RCC 7860 (cell line): ENCODE results near the gene LRRC15.

ENCODE experiments used
- DNase-seq: peaks from one replicate; pipeline ENCODE4 v3.0.0-alpha.2; 2015; ENCODE audit warnings: low spot score
- FAIRE-seq: peaks from 2 replicates; lab custom pipeline; 2012; peaks lifted over from hg19 to GRCh38; lab: Jason Lieb, UNC

Gene LRRC15

GRCh38 chr3:194369522-194370279, at the start of gene LRRC15:
Gene LRRC15 (minus strand): TSS chr3:194369743. CDS start chr3:194361043, 8,700 bp downstream.
- DNase-seq (peak; percentile 16), FAIRE-seq (no peak)

GRCh38 chr3:194418671-194419070, 49.1 kb upstream of the LRRC15 start:
- no peak for DNase-seq
- no peak for FAIRE-seq

- DNase-seq (peak; percentile 40), FAIRE-seq (peak; percentile 64)
These were observed 37.9 kb upstream of the LRRC15 start for GRCh38 chr3:194407423-194407822.

DNA sequence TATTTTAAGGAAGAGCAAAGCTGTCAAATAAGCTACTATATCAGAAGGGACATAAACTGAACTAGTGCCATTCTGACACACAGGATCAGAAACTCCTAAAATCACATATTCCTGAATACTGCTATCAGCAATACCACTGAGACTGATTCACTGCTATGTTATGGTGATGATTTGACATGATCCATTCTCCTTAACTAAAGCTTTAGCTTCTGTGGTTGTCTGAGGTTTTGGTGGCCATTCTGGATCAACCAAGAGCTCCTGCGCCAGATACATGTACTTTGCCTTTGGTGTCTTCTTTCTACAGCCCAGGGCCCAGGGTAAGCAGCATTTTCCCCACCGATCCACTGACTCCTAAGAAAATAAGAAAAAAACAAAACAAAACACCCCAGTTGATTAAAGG, 36.2 kb upstream of the LRRC15 start:
- no peak for DNase-seq
- FAIRE-seq, result no peak

DNA sequence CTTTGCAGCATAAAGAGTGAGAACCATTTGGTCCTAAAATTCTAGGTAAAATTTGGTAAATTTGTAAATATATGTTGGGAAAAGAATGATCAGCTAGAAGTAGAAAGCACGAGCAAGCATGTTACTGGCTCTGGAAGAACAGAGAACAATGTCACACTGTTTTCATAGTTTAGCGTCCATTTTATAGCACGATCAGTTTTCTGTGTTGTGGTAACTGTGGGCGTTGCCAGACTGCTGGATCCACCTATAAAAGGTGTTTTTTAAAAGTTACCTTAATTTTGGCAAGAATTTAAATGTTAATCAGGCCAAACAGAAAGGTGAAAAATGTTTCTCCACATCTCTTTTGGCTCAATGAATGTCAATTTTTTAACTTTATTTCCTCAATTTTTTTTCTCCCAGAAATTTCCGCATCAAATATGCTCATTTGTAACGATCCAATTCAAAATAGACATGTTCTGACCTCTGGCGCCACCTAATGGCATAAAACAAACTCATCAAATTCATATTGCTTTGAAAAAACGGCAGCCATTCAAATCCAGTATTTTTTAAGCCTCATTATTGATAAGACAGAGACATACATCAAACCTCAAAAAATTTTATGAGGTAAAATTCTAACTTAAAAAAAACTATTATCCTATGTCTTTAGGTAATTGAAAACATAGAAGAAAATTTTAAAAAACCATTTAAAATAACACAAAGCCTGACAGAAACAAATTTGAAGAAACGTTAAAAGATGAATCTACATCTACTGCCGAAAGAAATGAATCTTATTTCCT, 35.0 kb upstream of the LRRC15 start:
- FAIRE-seq, result peak; percentile 86
- peak; percentile 26 for DNase-seq

DNA sequence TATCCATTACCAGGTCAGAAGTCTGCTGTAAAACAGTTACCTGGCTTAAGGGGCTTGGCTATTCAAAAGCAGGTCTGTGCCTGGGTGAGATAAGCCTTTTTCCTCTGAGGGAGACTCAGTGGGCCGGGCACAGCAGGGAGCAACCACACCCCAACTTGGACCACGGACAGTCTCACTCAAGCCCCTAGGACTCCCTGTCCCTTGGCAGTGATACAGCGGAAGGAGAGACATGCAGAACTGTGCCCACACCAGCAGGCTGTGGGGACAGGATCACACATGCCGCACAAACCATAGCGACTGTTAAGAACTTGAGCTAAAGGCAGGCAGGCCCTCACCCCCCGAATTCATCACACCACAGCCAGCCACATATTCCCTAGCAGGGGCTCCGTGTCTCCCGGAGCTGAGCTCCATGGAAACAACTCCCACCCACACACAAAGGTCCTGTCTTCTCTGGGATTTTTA, 32.4 kb upstream of the LRRC15 start:
- no peak for FAIRE-seq

DNA sequence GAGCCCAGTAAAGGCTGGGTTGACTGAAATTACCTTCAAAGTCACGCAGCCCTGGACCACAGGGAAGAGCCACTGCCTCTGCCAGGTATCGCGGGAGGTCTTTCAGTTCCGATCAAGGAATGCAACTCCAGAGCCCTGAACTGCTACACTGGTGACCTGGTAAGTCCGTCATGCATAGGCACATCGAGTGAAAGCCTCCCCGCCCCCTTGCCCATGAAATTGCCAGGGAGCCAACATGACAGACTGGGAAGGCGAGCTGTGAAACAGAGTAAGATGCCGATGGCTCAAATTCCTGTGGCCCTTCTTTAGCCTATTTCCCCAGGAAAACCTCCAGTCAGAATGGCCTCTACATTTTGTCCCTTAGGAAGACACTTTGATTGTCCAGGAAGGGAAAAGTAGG, 31.8 kb upstream of the LRRC15 start:
- no peak for DNase-seq
- FAIRE-seq, result no peak

More for the DNA sequence above, 32.4 kb upstream of the LRRC15 start:
- DNase-seq, result no peak

GRCh38 chr3:194399874-194400411, 30.4 kb upstream of the LRRC15 start:
- DNase-seq (no peak), FAIRE-seq (no peak)

DNA sequence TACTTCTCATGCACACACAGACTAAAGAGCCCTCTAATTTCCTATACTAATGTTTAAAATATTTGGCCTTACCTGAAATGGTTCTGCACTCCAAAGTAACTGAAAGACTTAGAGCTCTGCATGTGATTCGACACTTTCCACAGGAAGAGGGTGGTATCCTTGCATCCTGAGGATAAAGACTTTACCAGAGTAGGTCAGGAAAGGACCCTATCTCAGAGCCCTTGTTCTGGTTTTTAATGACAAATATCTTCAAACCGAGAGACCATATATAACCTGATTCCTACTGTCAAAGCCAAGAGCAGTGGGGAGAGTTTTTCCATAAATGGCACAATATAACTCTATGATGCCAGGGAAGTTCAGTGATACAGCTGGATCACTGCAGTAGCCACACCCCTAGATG, 29.6 kb upstream of the LRRC15 start, which contains the start of gene GP5:
GP5 (minus strand) TSS at position 101 of the 400 bp plus-strand sequence. CDS start 984 bp downstream, outside the sequence.
- DNase-seq (no peak), FAIRE-seq (no peak)

DNA sequence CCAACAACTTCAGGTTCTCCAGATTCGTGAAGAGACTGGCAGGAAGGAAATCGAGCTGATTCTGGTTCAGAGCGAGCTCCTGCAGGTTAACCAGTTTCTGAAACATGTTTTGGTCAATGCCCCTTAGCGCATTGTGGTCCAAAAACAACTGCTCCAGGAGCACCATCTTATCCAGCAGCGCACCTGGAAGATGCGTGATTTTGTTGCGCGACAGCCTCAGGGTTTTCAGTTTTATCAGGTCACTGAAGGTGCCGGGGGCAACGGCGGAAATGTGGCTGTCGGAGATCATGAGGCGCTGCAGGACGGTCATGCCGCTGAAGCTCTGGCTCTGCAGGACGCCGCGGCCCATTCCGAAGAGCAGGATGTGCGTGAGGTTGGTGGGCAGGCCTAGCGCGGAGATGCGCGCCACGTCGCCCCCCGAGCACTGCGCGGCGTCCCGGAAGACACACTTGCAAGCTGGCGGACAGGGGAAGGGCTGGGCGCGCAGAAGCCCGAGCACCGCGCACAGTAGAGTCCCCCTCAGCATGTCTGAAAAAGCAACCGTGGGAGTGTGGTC, 28.3 kb upstream of the LRRC15 start:
- DNase-seq, result no peak
- FAIRE-seq, result no peak

GRCh38 chr3:194396859-194397756, 27.6 kb upstream of the LRRC15 start:
- FAIRE-seq (no peak), DNase-seq (no peak)

GRCh38 chr3:194396539-194396858, 27.0 kb upstream of the LRRC15 start:
- no peak for FAIRE-seq

GRCh38 chr3:194395778-194396538, 26.4 kb upstream of the LRRC15 start:
- DNase-seq (no peak), FAIRE-seq (no peak)

More at GRCh38 chr3:194396539-194396858, 27.0 kb upstream of the LRRC15 start:
- no peak for DNase-seq

DNA sequence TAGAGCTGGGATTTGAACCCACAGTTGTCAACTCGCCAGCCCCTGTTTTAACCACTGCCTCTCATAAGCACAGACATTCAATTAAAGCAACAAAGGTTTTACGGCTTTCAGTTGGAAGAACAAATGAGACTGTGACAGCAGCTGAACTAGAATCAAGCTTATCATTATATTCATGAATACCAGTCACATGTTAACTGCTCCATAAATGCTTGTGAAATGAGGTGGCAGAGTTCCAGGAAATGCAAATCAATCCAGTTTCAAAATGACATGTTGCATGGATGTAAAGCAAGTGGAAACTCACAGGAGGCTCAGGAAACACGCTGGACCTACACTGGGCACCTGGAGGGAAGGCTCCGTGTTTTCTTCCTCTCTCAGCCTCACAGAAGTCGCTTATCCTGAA, 25.7 kb upstream of the LRRC15 start:
- DNase-seq (no peak), FAIRE-seq (no peak)

DNA sequence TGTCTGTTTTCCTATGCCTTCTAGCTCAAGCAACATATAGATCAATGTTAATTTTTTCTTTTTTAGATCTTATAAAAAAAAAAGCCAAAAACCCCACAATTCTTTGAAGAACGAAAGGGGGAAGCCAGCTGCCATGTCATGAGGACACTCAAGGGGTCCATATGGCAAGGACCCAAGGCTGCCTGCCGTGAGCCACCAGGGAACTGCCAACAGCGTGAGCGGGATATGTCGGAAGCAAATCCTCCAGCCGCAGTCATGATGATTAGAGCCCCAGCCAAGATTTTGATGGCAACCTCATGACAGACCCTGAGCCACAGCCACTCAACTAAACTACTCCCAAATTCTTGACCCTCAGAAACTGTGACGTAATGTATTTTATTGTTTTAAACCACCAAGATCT, 23.0 kb upstream of the LRRC15 start:
- DNase-seq, result no peak
- no peak for FAIRE-seq

- FAIRE-seq, result no peak
These were observed 21.3 kb upstream of the LRRC15 start for GRCh38 chr3:194390835-194391234.

GRCh38 chr3:194389269-194389668, 19.7 kb upstream of the LRRC15 start:
- FAIRE-seq (no peak), DNase-seq (no peak)

More at GRCh38 chr3:194390835-194391234, 21.3 kb upstream of the LRRC15 start:
- DNase-seq, result no peak

- no peak for FAIRE-seq
- no peak for DNase-seq
These were observed 18.4 kb upstream of the LRRC15 start for GRCh38 chr3:194387926-194388418.

DNA sequence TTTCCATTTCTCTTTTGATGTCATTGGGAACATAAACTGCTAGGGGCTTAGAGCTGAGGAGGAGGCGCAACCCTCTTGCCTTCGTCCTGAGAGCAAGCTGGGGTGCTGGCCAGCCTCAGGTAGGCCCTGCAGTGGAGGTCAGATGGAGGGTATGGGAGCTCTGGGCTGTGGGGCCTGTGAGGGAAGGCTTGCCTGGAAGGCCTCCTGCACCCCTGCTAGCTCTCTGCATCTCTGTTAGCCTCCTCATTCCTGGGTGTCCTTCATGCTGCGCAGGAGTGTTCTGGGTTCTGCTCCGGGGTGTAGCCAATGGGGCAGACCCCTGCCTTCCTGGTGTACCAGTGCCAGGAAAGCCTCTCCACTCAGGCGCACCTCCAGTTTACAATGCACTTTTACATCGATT, 17.7 kb upstream of the LRRC15 start:
- DNase-seq (no peak), FAIRE-seq (no peak)
